Activated B cell treated with CpG ODN at 0.5 μM for 24 hours (primary cell): ENCODE measurements around the gene DZIP1. TPM values are rescaled to one million over a fixed set of nuclear protein-coding genes. Genes with fewer than 3 reads are reported as not detected.

Experiments
- ATAC-seq: fragments of 200-7000 bp; cut with Tn5 transposase; one replicate; pipeline ENCODE4 v1.10.0; 2021; ENCODE audit warnings: low read depth, mild to moderate bottlenecking, moderate library complexity
- CTCF ChIA-PET: fragments of 350-600 bp; sonication (Branson Sonifier 250); formaldehyde crosslinking; loops from one replicate; lab custom pipeline; 2021; ENCODE audit warnings: antibody characterized with exemption; lab: Charles Lee
- POLR2A ChIA-PET: fragments of 350-600 bp; sonication (Branson Sonifier 250); formaldehyde crosslinking; loops from one replicate; lab custom pipeline; 2021; ENCODE audit warnings: antibody characterized with exemption; lab: Charles Lee
- DNase-seq: peaks from one replicate; pipeline ENCODE4 v3.0.0; 2022
- H3K27ac Mint-ChIP-seq: one replicate; pipeline ENCODE4 v1.8.0; 2020; ENCODE audit warnings: mixed read lengths
- H3K27me3 Mint-ChIP-seq: one replicate; pipeline ENCODE4 v1.8.0; 2021; ENCODE audit warnings: mixed read lengths
- H3K36me3 Mint-ChIP-seq: one replicate; pipeline ENCODE4 v1.8.0; 2021; ENCODE audit warnings: low read depth, mixed read lengths
- H3K4me1 Mint-ChIP-seq: one replicate; pipeline ENCODE4 v1.8.0; 2021; ENCODE audit warnings: mixed read lengths
- H3K4me3 Mint-ChIP-seq: one replicate; pipeline ENCODE4 v1.8.0; 2020; ENCODE audit warnings: mild to moderate bottlenecking, mixed read lengths
- H3K9me3 Mint-ChIP-seq: one replicate; pipeline ENCODE4 v1.8.0; 2020; ENCODE audit warnings: mixed read lengths
- intact Hi-C: fragments of 100-400 bp; cut with micrococcal nuclease; formaldehyde crosslinking; loops from one replicate; pipeline ENCODE4 v1.15.1; 2024
- total RNA-seq: library from RNA; stranded (reverse); gene quantifications from 2 replicates; pipeline ENCODE4 v1.2.3, GENCODE V29; 2022
- TF ChIP-seq, protein P1 (sequence below): fragments of 200-600 bp; IDR thresholded peaks from one replicate; pipeline ENCODE4 v1.8.0; 2022; ENCODE audit warnings: antibody characterized with exemption, mild to moderate bottlenecking

DZIP1 gene
- total RNA-seq, 1 donor from 2014 or later: not detected

- TF ChIP-seq, protein P1, sequence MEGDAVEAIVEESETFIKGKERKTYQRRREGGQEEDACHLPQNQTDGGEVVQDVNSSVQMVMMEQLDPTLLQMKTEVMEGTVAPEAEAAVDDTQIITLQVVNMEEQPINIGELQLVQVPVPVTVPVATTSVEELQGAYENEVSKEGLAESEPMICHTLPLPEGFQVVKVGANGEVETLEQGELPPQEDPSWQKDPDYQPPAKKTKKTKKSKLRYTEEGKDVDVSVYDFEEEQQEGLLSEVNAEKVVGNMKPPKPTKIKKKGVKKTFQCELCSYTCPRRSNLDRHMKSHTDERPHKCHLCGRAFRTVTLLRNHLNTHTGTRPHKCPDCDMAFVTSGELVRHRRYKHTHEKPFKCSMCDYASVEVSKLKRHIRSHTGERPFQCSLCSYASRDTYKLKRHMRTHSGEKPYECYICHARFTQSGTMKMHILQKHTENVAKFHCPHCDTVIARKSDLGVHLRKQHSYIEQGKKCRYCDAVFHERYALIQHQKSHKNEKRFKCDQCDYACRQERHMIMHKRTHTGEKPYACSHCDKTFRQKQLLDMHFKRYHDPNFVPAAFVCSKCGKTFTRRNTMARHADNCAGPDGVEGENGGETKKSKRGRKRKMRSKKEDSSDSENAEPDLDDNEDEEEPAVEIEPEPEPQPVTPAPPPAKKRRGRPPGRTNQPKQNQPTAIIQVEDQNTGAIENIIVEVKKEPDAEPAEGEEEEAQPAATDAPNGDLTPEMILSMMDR: peak; percentile 33
- no peaks in the 10 kb centered on the region for H3K4me1 Mint-ChIP-seq
- POLR2A ChIA-PET: no interaction called here
- H3K27ac Mint-ChIP-seq: no peak overlapping the region
- DNase-seq (no peak), ATAC-seq (no peak)
- peaks cover 18% of the 10 kb centered on the region for H3K27me3 Mint-ChIP-seq
- H3K9me3 Mint-ChIP-seq: no peaks in the 10 kb centered on the region
- CTCF ChIA-PET: interaction anchor here (0.7 to 2.8 kb wide), 6 partner anchors 8 to 347 kb away, joined by 3 to 40 read pairs (median 4); no protein-coding TSS in a partner anchor
- no peaks in the 10 kb centered on the region for H3K36me3 Mint-ChIP-seq
- H3K4me3 Mint-ChIP-seq: no peak overlapping the region
- intact Hi-C loops: loop anchor here (1.0 kb wide), 2 partner anchors 16 to 298 kb away; partner anchors contain the start of gene CLDN10
Observed at GRCh38 chr13:95536632-95537241, 107.8 kb downstream of the DZIP1 start.

GRCh38 chr13:95535243-95535642 lies 109.3 kb downstream of the DZIP1 start:
- no peak overlapping the region for H3K27ac Mint-ChIP-seq
- no peaks in the 10 kb centered on the region for H3K9me3 Mint-ChIP-seq
- H3K4me1 Mint-ChIP-seq: no peaks in the 10 kb centered on the region
- POLR2A ChIA-PET: no interaction called here
- peaks cover 17% of the 10 kb centered on the region for H3K27me3 Mint-ChIP-seq
- CTCF ChIA-PET: no interaction called here
- DNase-seq (no peak), ATAC-seq (no peak)
- TF ChIP-seq, protein P1: no peak
- H3K36me3 Mint-ChIP-seq: no peaks in the 10 kb centered on the region
- no peak overlapping the region for H3K4me3 Mint-ChIP-seq
- intact Hi-C loops: no loop called here

DNA sequence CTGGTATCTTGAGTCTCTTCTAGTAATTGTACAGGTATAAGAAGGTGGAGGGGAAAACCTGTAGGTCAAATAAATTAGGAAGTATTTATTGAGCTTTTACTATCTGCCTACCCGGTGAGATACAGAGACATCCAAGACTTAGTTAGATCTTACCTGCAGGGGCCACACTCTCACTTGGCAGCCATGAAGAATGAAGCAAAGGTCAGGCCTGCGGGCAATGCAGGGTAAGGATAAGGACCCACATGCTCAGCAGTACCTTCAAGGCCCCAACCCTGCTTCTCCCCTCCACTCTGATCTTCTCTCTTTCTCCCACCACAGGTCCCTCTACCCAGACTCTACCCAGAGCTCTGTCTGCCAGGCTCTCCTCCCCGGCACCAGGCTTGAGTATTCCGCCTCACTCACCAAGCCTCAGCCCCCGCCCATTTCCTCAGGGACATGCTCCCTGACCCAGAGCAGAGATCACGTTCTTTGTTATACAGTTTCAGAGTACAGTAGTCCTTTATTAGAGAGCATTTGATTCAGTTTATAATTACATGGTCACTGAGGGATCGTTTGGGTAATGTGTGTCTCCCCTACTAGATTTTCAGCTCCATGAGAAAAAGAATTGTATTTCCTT lies 110.9 kb downstream of the DZIP1 start:
- Mint-ChIP-seq H3K4me1 (no peaks in the 10 kb centered on the region), H3K27me3 (peaks cover 17% of the 10 kb centered on the region), H3K36me3 (no peaks in the 10 kb centered on the region), H3K4me3 (no peak overlapping the region), H3K27ac (no peak overlapping the region), H3K9me3 (no peaks in the 10 kb centered on the region)
- POLR2A ChIA-PET: no interaction called here
- ATAC-seq: no peak
- CTCF ChIA-PET: interaction anchor here (1.0 kb wide), 1 partner anchor 29 kb away, joined by 3 read pairs; no protein-coding TSS in a partner anchor
- no peak for DNase-seq
- TF ChIP-seq, protein P1: no peak
- intact Hi-C loops: no loop called here

- no peak for ATAC-seq
- TF ChIP-seq, protein P1: no peak
- Mint-ChIP-seq H3K36me3 (no peaks in the 10 kb centered on the region), H3K9me3 (peaks cover 4% of the 10 kb centered on the region), H3K27me3 (peaks cover 14% of the 10 kb centered on the region), H3K4me3 (no peak overlapping the region), H3K4me1 (no peaks in the 10 kb centered on the region), H3K27ac (no peak overlapping the region)
- CTCF ChIA-PET: no interaction called here
- no peak for DNase-seq
- POLR2A ChIA-PET: no interaction called here
- intact Hi-C loops: no loop called here
Observed at GRCh38 chr13:95530178-95530577, 114.3 kb downstream of the DZIP1 start.

Other genes starting within 250 kb of the DZIP1 start
- gene CLDN10, start 92.0 kb downstream of the DZIP1 start, total RNA-seq: not detected in 2 replicates
- gene DNAJC3, start 32.4 kb upstream of the DZIP1 start, total RNA-seq: 14.7 and 17.4 TPM in 2 replicates